ENCODE results near the gene NPC1. TPM values are rescaled to one million over a fixed set of nuclear protein-coding genes. Genes with fewer than 3 reads are reported as not detected.
A peak's percentile ranks its signal among the peaks of the same experiment; 100 is the strongest.

NPC1 gene
- polyA plus RNA-seq, 3 donors, result 7.5 to 17.9 (median 17.7) TPM

DNA sequence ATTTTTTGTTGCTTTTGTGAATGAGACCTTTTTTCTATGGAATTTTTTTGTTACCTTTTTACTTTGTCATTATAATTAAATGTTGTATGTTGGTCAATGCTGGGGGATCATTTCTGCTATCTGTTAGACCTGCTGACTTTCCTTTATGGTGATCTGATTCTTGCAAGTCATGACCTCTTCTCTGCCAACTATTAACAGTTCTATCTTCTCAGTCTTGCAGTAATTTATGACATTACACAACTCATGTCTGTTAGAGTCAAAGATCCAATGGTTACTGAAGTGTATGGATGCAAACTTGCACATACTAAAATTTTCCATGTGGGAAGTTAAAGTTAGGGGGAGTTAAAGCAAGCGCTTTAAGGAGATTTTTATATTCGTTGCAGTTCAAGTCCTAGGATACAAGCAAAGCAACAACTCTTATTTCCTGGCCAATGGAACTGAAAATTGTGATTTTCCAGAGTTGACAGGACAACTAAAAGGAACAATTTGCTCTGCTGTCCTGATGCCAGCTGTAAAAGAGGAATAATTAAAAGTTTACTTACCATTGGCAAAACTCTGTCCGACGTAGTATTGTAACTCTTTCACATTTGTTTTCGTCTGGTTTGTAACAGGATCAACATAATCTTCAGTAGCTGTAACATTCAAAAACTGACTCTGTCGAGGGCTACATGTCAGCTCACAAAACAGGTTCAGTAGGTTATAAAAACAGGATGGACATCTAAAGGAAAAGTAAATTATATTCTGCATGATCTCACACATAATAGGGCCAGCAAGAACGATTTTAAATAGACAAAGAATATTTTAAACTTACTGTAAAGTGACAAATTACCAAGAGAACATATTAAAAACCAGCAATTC lies 17.8 kb downstream of the NPC1 start:
- Histone ChIP-seq H3K27me3 (ENCODE audit: control insufficient read depth in 2 of 2, insufficient read depth in 2 of 2, low read length in 2 of 2) (no peaks in the 10 kb centered on the region), H4K20me1 (ENCODE audit: insufficient read depth, low read length) (peaks cover 8% of the 10 kb centered on the region), H3K27ac (ENCODE audit: low read depth in 1 of 2, low read length in 2 of 2) (no peak overlapping the region), H3K4me2 (replicated peaks; ENCODE audit: extremely low read depth, low read length, poor library complexity, severe bottlenecking) (no peak overlapping the region), H3K79me2 (ENCODE audit: insufficient read depth, low read length) (peaks cover 9% of the 10 kb centered on the region), H3K4me3 (replicated peaks in 1 of 3; ENCODE audit: low read depth in 2 of 3, low read length in 3 of 3) (no peak overlapping the region), H2AFZ (ENCODE audit: insufficient read depth, low read depth, low read length, poor library complexity, severe bottlenecking) (no peak overlapping the region), H3K9me3 (replicated peaks in 1 of 2; ENCODE audit: control insufficient read depth in 1 of 2, insufficient read depth in 1 of 2, low read length in 2 of 2) (no peaks in the 10 kb centered on the region), H3K36me3 (replicated peaks in 1 of 2; ENCODE audit: control insufficient read depth in 1 of 2, insufficient read depth in 2 of 2, low read length in 2 of 2) (peaks cover 70 to 97% of the 10 kb centered on the region in 2 donors), H3K4me1 (ENCODE audit: control insufficient read depth in 1 of 2, insufficient read depth in 2 of 2, low read length in 2 of 2) (peaks cover 6 to 7% of the 10 kb centered on the region in 2 donors), H3K9ac (ENCODE audit: insufficient read depth, low read length, poor library complexity, severe bottlenecking) (no peak overlapping the region)
- peak overlapping the region in 2 of 7 donors; percentile 21 to 43 for H3K27ac Mint-ChIP-seq
- H3K36me3 Mint-ChIP-seq, result peaks cover 73 to 88% of the 10 kb centered on the region in 2 donors
- TF ChIP-seq, protein P1, sequence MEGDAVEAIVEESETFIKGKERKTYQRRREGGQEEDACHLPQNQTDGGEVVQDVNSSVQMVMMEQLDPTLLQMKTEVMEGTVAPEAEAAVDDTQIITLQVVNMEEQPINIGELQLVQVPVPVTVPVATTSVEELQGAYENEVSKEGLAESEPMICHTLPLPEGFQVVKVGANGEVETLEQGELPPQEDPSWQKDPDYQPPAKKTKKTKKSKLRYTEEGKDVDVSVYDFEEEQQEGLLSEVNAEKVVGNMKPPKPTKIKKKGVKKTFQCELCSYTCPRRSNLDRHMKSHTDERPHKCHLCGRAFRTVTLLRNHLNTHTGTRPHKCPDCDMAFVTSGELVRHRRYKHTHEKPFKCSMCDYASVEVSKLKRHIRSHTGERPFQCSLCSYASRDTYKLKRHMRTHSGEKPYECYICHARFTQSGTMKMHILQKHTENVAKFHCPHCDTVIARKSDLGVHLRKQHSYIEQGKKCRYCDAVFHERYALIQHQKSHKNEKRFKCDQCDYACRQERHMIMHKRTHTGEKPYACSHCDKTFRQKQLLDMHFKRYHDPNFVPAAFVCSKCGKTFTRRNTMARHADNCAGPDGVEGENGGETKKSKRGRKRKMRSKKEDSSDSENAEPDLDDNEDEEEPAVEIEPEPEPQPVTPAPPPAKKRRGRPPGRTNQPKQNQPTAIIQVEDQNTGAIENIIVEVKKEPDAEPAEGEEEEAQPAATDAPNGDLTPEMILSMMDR (IDR thresholded peaks at IDR 0.05), result no peak
- no peak for DNase-seq
- 95% methylated on average over 3 of the region's 7 CpGs for WGBS (ENCODE audit: insufficient coverage)
- no peaks in the 10 kb centered on the region for H3K9me3 Mint-ChIP-seq
- intact Hi-C loops (cut with micrococcal nuclease), result no loop called here
- H3K4me3 Mint-ChIP-seq, result no peak overlapping the region
- peaks cover 11% of the 10 kb centered on the region for H3K4me1 Mint-ChIP-seq
- H3K27me3 Mint-ChIP-seq (ENCODE audit: low read depth in 3 of 3), result no peaks in the 10 kb centered on the region

DNA sequence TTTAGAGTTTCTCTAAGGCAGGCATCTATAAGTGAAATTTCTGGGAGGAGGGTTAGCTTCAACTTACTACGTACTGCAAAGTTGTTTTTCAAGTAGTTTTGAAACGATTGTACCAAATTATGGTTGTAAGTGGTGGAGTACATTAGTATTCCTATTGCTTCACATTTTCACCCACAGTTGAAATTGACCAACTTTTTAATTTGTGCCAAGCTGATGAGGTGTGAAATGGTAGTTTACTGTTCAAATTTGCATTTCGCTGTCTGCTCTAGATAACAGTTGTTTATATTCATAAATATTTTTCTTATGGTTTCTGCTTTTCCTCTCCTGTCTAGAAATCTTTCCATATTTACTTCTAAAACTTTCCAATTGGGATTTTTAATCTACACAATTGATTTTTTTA lies 18.6 kb downstream of the NPC1 start:
- Histone ChIP-seq H3K9ac (ENCODE audit: insufficient read depth, low read length, poor library complexity, severe bottlenecking) (no peak overlapping the region), H3K79me2 (ENCODE audit: insufficient read depth, low read length) (peaks cover 5% of the 10 kb centered on the region), H3K27me3 (ENCODE audit: control insufficient read depth in 2 of 2, insufficient read depth in 2 of 2, low read length in 2 of 2) (no peaks in the 10 kb centered on the region), H3K9me3 (replicated peaks in 1 of 2; ENCODE audit: control insufficient read depth in 1 of 2, insufficient read depth in 1 of 2, low read length in 2 of 2) (no peaks in the 10 kb centered on the region), H3K36me3 (replicated peaks in 1 of 2; ENCODE audit: control insufficient read depth in 1 of 2, insufficient read depth in 2 of 2, low read length in 2 of 2) (peaks cover 69 to 98% of the 10 kb centered on the region in 2 donors), H2AFZ (ENCODE audit: insufficient read depth, low read depth, low read length, poor library complexity, severe bottlenecking) (no peak overlapping the region), H3K27ac (ENCODE audit: low read depth in 1 of 2, low read length in 2 of 2) (no peak overlapping the region), H3K4me3 (replicated peaks in 1 of 3; ENCODE audit: low read depth in 2 of 3, low read length in 3 of 3) (no peak overlapping the region), H3K4me1 (ENCODE audit: control insufficient read depth in 1 of 2, insufficient read depth in 2 of 2, low read length in 2 of 2) (no peaks in the 10 kb centered on the region), H4K20me1 (ENCODE audit: insufficient read depth, low read length) (peaks cover 4% of the 10 kb centered on the region), H3K4me2 (replicated peaks; ENCODE audit: extremely low read depth, low read length, poor library complexity, severe bottlenecking) (no peak overlapping the region)
- Mint-ChIP-seq H3K27ac (no peak overlapping the region), H3K4me3 (no peak overlapping the region), H3K27me3 (ENCODE audit: low read depth in 3 of 3) (no peaks in the 10 kb centered on the region), H3K36me3 (peaks cover 78 to 94% of the 10 kb centered on the region in 2 donors), H3K9me3 (no peaks in the 10 kb centered on the region), H3K4me1 (peaks cover 7% of the 10 kb centered on the region)
- TF ChIP-seq, protein P1 (IDR thresholded peaks at IDR 0.05), result no peak
- DNase-seq, result no peak
- intact Hi-C loops (cut with micrococcal nuclease), result no loop called here
- WGBS (ENCODE audit: insufficient coverage), result no CpG with 5 or more reads among the region's 3 CpGs

All from CD14-positive monocyte (primary cell).